NB4 (cell line): ENCODE measurements around the gene RNF17.

Source experiments
- POLR2A ChIP-seq: IDR thresholded peaks from 2 replicates; pipeline ENCODE4 v1.6.1; 2011; ENCODE audit warnings: mild to moderate bottlenecking; ENCODE audit not compliant: insufficient read length; ENCODE audit errors: extremely low read depth
- TF ChIP-seq, protein P1 (sequence below): IDR thresholded peaks from one replicate; pipeline ENCODE4 v1.5.1; 2012; ENCODE audit warnings: low read depth, low read length

DNA sequence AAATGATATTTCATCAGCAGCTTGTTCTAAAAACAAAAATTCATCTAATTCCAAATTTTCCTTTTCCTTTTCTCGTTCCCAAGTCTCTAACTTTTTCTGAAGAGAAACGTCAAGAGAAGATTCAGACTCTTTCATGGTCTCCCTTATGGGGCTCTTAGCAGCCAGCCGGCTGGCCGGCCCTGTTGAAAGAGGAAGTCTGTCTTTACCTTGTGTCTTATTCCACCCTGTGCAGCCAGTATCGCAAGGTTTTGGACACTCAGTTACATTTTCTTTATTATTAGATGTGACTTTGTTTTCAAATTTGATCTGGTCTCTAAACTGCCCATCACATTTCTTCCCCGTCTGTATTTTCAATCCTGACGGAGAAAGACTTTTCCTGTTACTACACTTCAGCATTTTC lies 142.3 kb downstream of the RNF17 start:
- TF ChIP-seq, protein P1, sequence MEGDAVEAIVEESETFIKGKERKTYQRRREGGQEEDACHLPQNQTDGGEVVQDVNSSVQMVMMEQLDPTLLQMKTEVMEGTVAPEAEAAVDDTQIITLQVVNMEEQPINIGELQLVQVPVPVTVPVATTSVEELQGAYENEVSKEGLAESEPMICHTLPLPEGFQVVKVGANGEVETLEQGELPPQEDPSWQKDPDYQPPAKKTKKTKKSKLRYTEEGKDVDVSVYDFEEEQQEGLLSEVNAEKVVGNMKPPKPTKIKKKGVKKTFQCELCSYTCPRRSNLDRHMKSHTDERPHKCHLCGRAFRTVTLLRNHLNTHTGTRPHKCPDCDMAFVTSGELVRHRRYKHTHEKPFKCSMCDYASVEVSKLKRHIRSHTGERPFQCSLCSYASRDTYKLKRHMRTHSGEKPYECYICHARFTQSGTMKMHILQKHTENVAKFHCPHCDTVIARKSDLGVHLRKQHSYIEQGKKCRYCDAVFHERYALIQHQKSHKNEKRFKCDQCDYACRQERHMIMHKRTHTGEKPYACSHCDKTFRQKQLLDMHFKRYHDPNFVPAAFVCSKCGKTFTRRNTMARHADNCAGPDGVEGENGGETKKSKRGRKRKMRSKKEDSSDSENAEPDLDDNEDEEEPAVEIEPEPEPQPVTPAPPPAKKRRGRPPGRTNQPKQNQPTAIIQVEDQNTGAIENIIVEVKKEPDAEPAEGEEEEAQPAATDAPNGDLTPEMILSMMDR, result no peak
- TF ChIP-seq POLR2A, result no peak
